HepG2 (cell line): Measurements from ENCODE around the gene TEK. TPM values are rescaled to one million over a fixed set of nuclear protein-coding genes. Genes with fewer than 3 reads are reported as not detected.

Experiments
- ATAC-seq: fragments of 200-7000 bp; cut with Tn5 transposase; 3 replicates; pipeline ENCODE4 v1.9.1; 2020; ENCODE audit warnings: mild to moderate bottlenecking, moderate library complexity
- BruUV-seq: library from RNA; stranded (reverse); fragments of 400-500 nt; replicated peaks from 2 replicates; lab custom pipeline; 2021; lab: Mats Ljungman, UMichigan
- CTCF ChIA-PET: fragments of 300-600 bp; formaldehyde crosslinking; extraction: SDS; loops from one replicate; lab custom pipeline; 2021; ENCODE audit warnings: low total read pairs, inconsistent platforms, low intra/inter-chr PET ratio; lab: Yijun Ruan, JAX
- POLR2A ChIA-PET: fragments of 350-600 bp; sonication (Branson Sonifier 250); formaldehyde crosslinking; loops from one replicate; lab custom pipeline; 2020; ENCODE audit warnings: antibody characterized with exemption, inconsistent platforms; lab: Yijun Ruan, JAX
- DNase-seq: peaks from one replicate; pipeline ENCODE4 v3.0.0-alpha.2; 2015; ENCODE audit warnings: low spot score
- FAIRE-seq: peaks from 3 replicates; lab custom pipeline; 2011; peaks lifted over from hg19 to GRCh38; lab: Jason Lieb, UNC
- H2AFZ ChIP-seq: one replicate; pipeline ENCODE4 v1.6.1; 2011; ENCODE audit warnings: low read length, inconsistent platforms
- H3K27ac ChIP-seq: fragments of 300-600 bp; 3 replicates; pipeline ENCODE4 v1.8.0; 2011; ENCODE audit warnings: mixed run types, mild to moderate bottlenecking, mixed read lengths, low read length, inconsistent platforms; ENCODE audit not compliant: insufficient read depth; ENCODE audit errors: extremely low read length
- H3K27me3 ChIP-seq, 2 experiments: fragments of 200-600 bp in 1 of 2; 2 replicates in 1 of 2; 3 replicates in 1 of 2; pipeline versions ENCODE4 v1.6.0 to v1.8.0; 2011; ENCODE audit warnings: low read length in 2 of 2, mild to moderate bottlenecking in 2 of 2, moderate library complexity in 2 of 2, inconsistent platforms in 1 of 2; ENCODE audit not compliant: insufficient read depth in 2 of 2, control insufficient read depth in 1 of 2
- H3K36me3 ChIP-seq, 2 experiments: fragments of 200-600 bp in 1 of 2; replicated peaks in 1 of 2; 2 replicates in 1 of 2; 3 replicates in 1 of 2; pipeline versions ENCODE4 v1.5.1 to v1.8.0; 2011; ENCODE audit warnings: low read length in 2 of 2, inconsistent platforms in 1 of 2; ENCODE audit not compliant: insufficient read depth in 2 of 2, control insufficient read depth in 1 of 2
- H3K4me1 ChIP-seq: 2 replicates; pipeline ENCODE4 v1.5.1; 2012; ENCODE audit warnings: low read length, inconsistent platforms; ENCODE audit not compliant: insufficient read depth
- H3K4me2 ChIP-seq: 2 replicates; pipeline ENCODE4 v1.6.0; 2011; ENCODE audit warnings: low read depth, low read length, inconsistent platforms
- H3K4me3 ChIP-seq, 3 experiments: fragments of 200-600 bp in 1 of 3; sonication (generic), shearing (Covaris generic) in 1 of 3; replicated peaks in 1 of 3; 2 replicates each; pipeline ENCODE4 v1.5.1; 2011 to 2016; ENCODE audit warnings: low read length in 3 of 3, inconsistent platforms in 2 of 3, low read depth in 2 of 3, mild to moderate bottlenecking in 2 of 3, control low read depth in 1 of 3, mixed read lengths in 1 of 3; ENCODE audit not compliant: insufficient read depth in 1 of 3
- H3K79me2 ChIP-seq: one replicate; pipeline ENCODE4 v1.6.1; 2011; ENCODE audit warnings: low read length, inconsistent platforms; ENCODE audit not compliant: insufficient read depth
- H3K9ac ChIP-seq: 2 replicates; pipeline ENCODE4 v1.6.0; 2011; ENCODE audit warnings: mild to moderate bottlenecking, low read depth, low read length, inconsistent platforms; ENCODE audit not compliant: insufficient read depth
- H3K9me3 ChIP-seq: 2 replicates; pipeline ENCODE4 v1.5.1; 2012; ENCODE audit warnings: mild to moderate bottlenecking, low read length
- H4K20me1 ChIP-seq: 2 replicates; pipeline ENCODE4 v1.6.0; 2011; ENCODE audit warnings: inconsistent platforms, mild to moderate bottlenecking, low read length, moderate library complexity; ENCODE audit not compliant: insufficient read depth
- ATRX ChIP-seq: sonication (generic); formaldehyde crosslinking; IDR thresholded peaks from 2 replicates; pipeline ENCODE4 v1.4.0; 2020; ENCODE audit warnings: missing genetic modification reagents, borderline replicate concordance
- CHD2 ChIP-seq: IDR thresholded peaks from 2 replicates; pipeline ENCODE4 v1.6.1; 2011; ENCODE audit warnings: low read depth, low read length, improper control_type of control experiment
- GATA4 ChIP-seq: sonication (generic); IDR thresholded peaks from 2 replicates; pipeline ENCODE4 v1.6.1; 2016; ENCODE audit warnings: antibody characterized with exemption, low read depth, borderline replicate concordance
- JUN ChIP-seq: sonication (generic); formaldehyde crosslinking; IDR thresholded peaks from 2 replicates; pipeline ENCODE4 v1.4.0; 2020; ENCODE audit warnings: mild to moderate bottlenecking, missing genetic modification reagents
- MNT ChIP-seq: fragments of 450-650 bp; IDR thresholded peaks from 2 replicates; pipeline ENCODE4 v1.6.1; 2016
- PRPF4 ChIP-seq: fragments of 200-400 bp; formaldehyde crosslinking; IDR thresholded peaks from 2 replicates; pipeline ENCODE4 v1.6.1; 2016; ENCODE audit warnings: low read length, low read depth; ENCODE audit not compliant: poor library complexity, severe bottlenecking
- ZBTB7B ChIP-seq: sonication (generic); formaldehyde crosslinking; IDR thresholded peaks from 2 replicates; pipeline ENCODE4 v1.4.0; 2020; ENCODE audit warnings: missing genetic modification reagents
- ZNF138 ChIP-seq: sonication (generic); formaldehyde crosslinking; IDR thresholded peaks from 2 replicates; pipeline ENCODE4 v1.5.0; 2020; ENCODE audit warnings: mild to moderate bottlenecking, low read depth, missing genetic modification reagents
- ZNF317 ChIP-seq: sonication (generic); formaldehyde crosslinking; IDR thresholded peaks from 2 replicates; pipeline ENCODE4 v1.5.0; 2020; ENCODE audit warnings: mild to moderate bottlenecking, missing genetic modification reagents
- ZNF362 ChIP-seq: sonication (generic); formaldehyde crosslinking; IDR thresholded peaks from 2 replicates; pipeline ENCODE4 v1.4.0; 2020; ENCODE audit warnings: missing genetic modification reagents, mild to moderate bottlenecking, borderline replicate concordance
- ZNF367 ChIP-seq: sonication (generic); formaldehyde crosslinking; IDR thresholded peaks from 2 replicates; pipeline ENCODE4 v1.4.0; 2020; ENCODE audit warnings: missing genetic modification reagents, borderline replicate concordance
- ZNF543 ChIP-seq: sonication (generic); formaldehyde crosslinking; IDR thresholded peaks from 2 replicates; pipeline ENCODE4 v1.4.0; 2020; ENCODE audit warnings: mild to moderate bottlenecking, missing genetic modification reagents
- in situ Hi-C: cut with HindIII; loops from 2 replicates; pipeline ENCODE4 v1.10.0; 2017; ENCODE audit warnings: low pct_unique_long_range_greater_than_20kb; ENCODE audit not compliant: extremely low pct_ligation_motif_present
- intact Hi-C: fragments of 100-400 bp; cut with micrococcal nuclease; formaldehyde crosslinking; loops from one replicate; pipeline ENCODE4 v1.10.0; 2022; ENCODE audit not compliant: unreplicated experiment
- polyA plus RNA-seq, 8 experiments: library from polyadenylated mRNA; depleted of rRNA in 3 of 8; stranded (reverse) in 7 of 8; unstranded in 1 of 8; fragments of >200 nt; fragmentation: Illumina TruSeq in 4 of 8; extraction: Trizol in 4 of 8; gene quantifications; 2 replicates each; pipeline versions ENCODE4 v1.2.1 to v1.2.3, GENCODE V29; 2011 to 2016; ENCODE audit warnings: low read depth in 4 of 8, missing spikeins in 1 of 8, mixed read lengths in 1 of 8; ENCODE audit not compliant: insufficient read depth in 1 of 8
- total RNA-seq, 5 experiments: library from RNA; depleted of rRNA; stranded (reverse); fragments of >200 nt; fragmentation: Illumina TruSeq; extraction: Trizol; gene quantifications; 2 replicates each; pipeline ENCODE4 v1.2.3, GENCODE V29; 2016; ENCODE audit warnings: low read depth in 1 of 5
- TF ChIP-seq, protein P1 (sequence below): IDR thresholded peaks from 2 replicates; pipeline ENCODE4 v1.6.1; 2016; ENCODE audit warnings: mild to moderate bottlenecking, missing biosample characterization, missing genetic modification reagents
- TF ChIP-seq, protein P2 (sequence below): sonication (generic); formaldehyde crosslinking; IDR thresholded peaks from 2 replicates; pipeline ENCODE4 v1.9.0; 2021; ENCODE audit warnings: missing genetic modification reagents, borderline replicate concordance

Gene TEK
- total and polyA plus RNA-seq, 2 of the 13 experiments (the other 11 are each of a cell fraction or from before 2014, with no cell fraction given) = not detected

DNA sequence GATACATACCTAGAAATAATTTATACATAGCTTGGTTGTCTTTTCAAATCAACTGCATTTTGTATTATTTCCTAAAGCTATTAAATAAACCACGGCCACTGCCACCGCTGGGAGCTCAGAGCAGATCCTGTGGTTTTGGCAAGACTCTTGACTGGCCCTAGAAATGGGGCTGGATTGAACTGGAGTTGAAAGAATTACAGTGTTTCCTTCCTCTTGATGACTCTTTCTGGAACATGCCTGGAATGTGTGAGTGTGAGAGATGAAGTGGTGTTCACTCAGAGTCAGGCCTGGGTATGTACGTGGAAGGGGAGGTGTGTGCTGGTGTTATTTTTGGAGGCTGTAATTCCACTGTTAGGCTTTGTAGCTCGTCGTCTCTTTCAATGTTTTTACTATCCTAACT lies 45.9 kb downstream of the TEK start (continued):
- TF ChIP-seq, protein P1, sequence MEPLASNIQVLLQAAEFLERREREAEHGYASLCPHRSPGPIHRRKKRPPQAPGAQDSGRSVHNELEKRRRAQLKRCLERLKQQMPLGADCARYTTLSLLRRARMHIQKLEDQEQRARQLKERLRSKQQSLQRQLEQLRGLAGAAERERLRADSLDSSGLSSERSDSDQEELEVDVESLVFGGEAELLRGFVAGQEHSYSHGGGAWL (CRISPR knock-in tag) = no peak
- no peak for TF ChIP-seq ZNF138 (CRISPR knock-in tag)
- no peak for TF ChIP-seq PRPF4
- TF ChIP-seq ATRX (CRISPR knock-in tag) = no peak
- TF ChIP-seq ZNF362 (CRISPR knock-in tag) = no peak
- TF ChIP-seq ZNF543 (CRISPR knock-in tag) = no peak

GRCh38 chr9:27157097-27157496 lies 48.1 kb downstream of the TEK start:
- CTCF ChIA-PET = no interaction called here

More at GRCh38 chr9:27157097-27157496, 48.1 kb downstream of the TEK start:
- in situ Hi-C loops (no loop called here), intact Hi-C loops (no loop called here)
- DNase-seq (no peak), FAIRE-seq (no peak), ATAC-seq (no peak)
- H3K4me1 ChIP-seq = no peaks in the 10 kb centered on the region
- no peaks in the 10 kb centered on the region for H3K79me2 ChIP-seq
- no peaks in the 10 kb centered on the region for H3K27me3 ChIP-seq
- no peaks in the 10 kb centered on the region for H4K20me1 ChIP-seq
- H3K9ac ChIP-seq = no peak overlapping the region
- H3K36me3 ChIP-seq = no peaks in the 10 kb centered on the region
- TF ChIP-seq JUN = no peak
- no peak for TF ChIP-seq CHD2
- no peak for TF ChIP-seq ZNF317
- TF ChIP-seq, protein P2, sequence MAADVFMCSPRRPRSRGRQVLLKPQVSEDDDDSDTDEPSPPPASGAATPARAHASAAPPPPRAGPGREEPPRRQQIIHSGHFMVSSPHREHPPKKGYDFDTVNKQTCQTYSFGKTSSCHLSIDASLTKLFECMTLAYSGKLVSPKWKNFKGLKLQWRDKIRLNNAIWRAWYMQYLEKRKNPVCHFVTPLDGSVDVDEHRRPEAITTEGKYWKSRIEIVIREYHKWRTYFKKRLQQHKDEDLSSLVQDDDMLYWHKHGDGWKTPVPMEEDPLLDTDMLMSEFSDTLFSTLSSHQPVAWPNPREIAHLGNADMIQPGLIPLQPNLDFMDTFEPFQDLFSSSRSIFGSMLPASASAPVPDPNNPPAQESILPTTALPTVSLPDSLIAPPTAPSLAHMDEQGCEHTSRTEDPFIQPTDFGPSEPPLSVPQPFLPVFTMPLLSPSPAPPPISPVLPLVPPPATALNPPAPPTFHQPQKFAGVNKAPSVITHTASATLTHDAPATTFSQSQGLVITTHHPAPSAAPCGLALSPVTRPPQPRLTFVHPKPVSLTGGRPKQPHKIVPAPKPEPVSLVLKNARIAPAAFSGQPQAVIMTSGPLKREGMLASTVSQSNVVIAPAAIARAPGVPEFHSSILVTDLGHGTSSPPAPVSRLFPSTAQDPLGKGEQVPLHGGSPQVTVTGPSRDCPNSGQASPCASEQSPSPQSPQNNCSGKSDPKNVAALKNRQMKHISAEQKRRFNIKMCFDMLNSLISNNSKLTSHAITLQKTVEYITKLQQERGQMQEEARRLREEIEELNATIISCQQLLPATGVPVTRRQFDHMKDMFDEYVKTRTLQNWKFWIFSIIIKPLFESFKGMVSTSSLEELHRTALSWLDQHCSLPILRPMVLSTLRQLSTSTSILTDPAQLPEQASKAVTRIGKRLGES (CRISPR knock-in tag) = no peak
- no peak for TF ChIP-seq MNT
- no peak for TF ChIP-seq ZNF367 (CRISPR knock-in tag)
- TF ChIP-seq GATA4 = no peak
- no peak for TF ChIP-seq ZBTB7B (CRISPR knock-in tag)
- no peak overlapping the region for H2AFZ ChIP-seq
- H3K4me3 ChIP-seq = no peak overlapping the region
- POLR2A ChIA-PET = no interaction called here
- BruUV-seq = no TSS peak
- H3K27ac ChIP-seq = no peak overlapping the region
- no peak overlapping the region for H3K4me2 ChIP-seq
- H3K9me3 ChIP-seq = no peaks in the 10 kb centered on the region
